ENCODE results near the gene CDCA8.

CDCA8 gene

DNA sequence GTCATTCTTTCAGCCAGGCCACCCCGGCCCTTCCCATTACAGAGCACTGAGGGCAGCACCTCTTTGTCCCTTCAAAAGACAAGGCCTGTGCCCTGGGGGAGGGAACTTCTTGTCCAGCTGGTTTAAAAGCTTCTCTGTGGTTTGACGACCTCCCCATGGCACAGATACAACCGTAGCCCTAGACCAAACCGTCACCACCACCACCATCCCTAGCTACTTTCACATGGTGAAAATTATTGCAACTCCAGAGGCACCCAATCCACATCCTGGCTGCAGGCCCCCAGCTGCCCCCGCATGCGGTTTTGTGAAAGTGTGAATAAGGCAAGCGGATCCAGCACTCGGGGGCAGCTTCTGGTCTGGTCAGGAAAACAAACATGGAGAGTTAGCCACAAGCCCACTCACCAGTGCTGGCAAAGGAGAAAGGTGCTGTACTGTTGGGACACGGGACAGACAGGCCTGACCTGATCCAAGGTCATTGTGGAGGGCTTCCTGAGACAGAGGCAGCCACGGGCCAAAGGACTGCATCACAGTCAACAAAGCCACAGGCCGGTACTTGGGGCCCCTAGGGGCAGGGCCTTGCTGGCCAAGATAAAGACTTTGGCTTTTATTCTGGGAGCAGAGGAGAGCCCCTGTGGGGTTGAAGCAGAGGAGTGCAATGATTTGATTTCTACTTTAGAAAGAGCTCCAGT is 31.2 kb downstream of the CDCA8 start:
- Histone ChIP-seq H3K4me1 (ENCODE audit: control insufficient read depth, insufficient read depth, low read length, poor library complexity, severe bottlenecking) (no peaks in the 10 kb centered on the region), H3K4me3 (ENCODE audit: extremely low read depth, insufficient read depth, low read length, poor library complexity, severe bottlenecking) (no peak overlapping the region), H3K9me3 (ENCODE audit: control insufficient read depth, low read length) (no peaks in the 10 kb centered on the region), H3K27ac (ENCODE audit: low read depth, low read length, severe bottlenecking) (no peak overlapping the region), H3K36me3 (ENCODE audit: control insufficient read depth, insufficient read depth, low read length) (no peaks in the 10 kb centered on the region)
- WGBS, 2 experiments (ENCODE audit: insufficient coverage in 2 of 2) = 64 to 68% methylated on average over 7 to 9 of the region's 11 CpGs

DNA sequence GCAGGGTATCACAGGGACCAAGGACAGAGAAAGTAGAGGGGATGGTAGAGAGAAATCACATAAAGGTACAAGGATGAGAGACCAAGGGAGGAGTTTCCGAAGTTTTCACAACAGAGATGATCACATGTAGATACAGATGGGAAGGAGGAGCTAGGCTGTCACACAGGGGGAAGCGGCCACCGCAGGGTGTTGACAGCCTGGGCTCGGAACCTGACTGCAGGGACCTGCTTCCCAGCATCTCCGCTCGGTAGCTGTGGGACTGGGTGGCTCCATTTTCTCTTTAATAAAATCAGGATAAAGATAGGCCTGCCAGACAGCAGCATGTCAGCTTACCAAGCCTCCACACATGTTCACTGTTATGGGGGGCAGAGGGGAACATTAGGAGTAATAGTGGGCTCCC is 32.3 kb downstream of the CDCA8 start:
- H3K36me3 ChIP-seq (ENCODE audit: control insufficient read depth, insufficient read depth, low read length) = no peaks in the 10 kb centered on the region
- H3K4me3 ChIP-seq (ENCODE audit: extremely low read depth, insufficient read depth, low read length, poor library complexity, severe bottlenecking) = no peak overlapping the region
- H3K4me1 ChIP-seq (ENCODE audit: control insufficient read depth, insufficient read depth, low read length, poor library complexity, severe bottlenecking) = no peaks in the 10 kb centered on the region
- no peaks in the 10 kb centered on the region for H3K9me3 ChIP-seq (ENCODE audit: control insufficient read depth, low read length)
- no peak overlapping the region for H3K27ac ChIP-seq (ENCODE audit: low read depth, low read length, severe bottlenecking)
- 85 to 95% methylated on average over 3 to 4 of the region's 6 CpGs for WGBS, 2 experiments (ENCODE audit: insufficient coverage in 2 of 2)

DNA sequence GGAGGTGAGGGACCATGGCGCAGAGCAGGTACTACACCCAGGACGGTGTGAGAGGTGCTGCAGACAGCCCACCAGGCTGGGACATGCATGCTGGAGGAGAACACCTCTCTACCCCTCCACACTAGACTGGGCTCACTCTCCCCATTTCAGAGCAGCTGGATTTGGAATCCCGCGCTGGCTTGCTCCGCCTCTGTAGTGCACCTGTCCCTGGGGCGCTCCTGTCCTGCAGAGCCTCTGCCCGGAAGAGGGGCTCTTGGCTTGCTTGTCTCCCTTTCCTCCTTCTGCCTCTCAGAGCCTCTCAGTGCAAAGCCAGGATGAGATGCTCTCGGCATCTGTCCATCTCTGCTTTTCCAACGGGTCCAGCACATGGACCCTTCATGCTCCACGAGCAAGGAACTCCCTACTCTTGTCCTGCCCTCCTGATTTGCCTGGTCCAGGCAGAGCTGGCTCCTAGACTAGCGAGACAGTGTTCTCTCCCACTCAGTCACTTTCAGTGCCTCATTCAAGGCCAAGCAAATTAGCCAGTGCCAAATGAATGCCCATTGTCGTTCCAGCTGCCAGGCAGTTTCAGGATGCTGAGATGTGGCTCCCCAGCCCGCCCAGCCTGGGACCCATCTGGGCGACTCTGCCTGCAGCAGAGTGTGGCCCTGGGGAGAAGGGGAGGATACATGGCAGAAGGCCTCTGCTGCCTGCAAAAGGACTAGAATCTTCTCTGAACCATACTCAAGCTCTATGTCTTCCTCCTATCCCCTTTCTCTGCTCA is 33.7 kb downstream of the CDCA8 start:
- no peaks in the 10 kb centered on the region for H3K9me3 ChIP-seq (ENCODE audit: control insufficient read depth, low read length)
- 84 to 86% methylated on average over 12 to 13 of the region's 14 CpGs for WGBS, 2 experiments (ENCODE audit: insufficient coverage in 2 of 2)
- no peak overlapping the region for H3K4me3 ChIP-seq (ENCODE audit: extremely low read depth, insufficient read depth, low read length, poor library complexity, severe bottlenecking)
- H3K36me3 ChIP-seq (ENCODE audit: control insufficient read depth, insufficient read depth, low read length) = no peaks in the 10 kb centered on the region
- H3K4me1 ChIP-seq (ENCODE audit: control insufficient read depth, insufficient read depth, low read length, poor library complexity, severe bottlenecking) = no peaks in the 10 kb centered on the region
- no peak overlapping the region for H3K27ac ChIP-seq (ENCODE audit: low read depth, low read length, severe bottlenecking)

DNA sequence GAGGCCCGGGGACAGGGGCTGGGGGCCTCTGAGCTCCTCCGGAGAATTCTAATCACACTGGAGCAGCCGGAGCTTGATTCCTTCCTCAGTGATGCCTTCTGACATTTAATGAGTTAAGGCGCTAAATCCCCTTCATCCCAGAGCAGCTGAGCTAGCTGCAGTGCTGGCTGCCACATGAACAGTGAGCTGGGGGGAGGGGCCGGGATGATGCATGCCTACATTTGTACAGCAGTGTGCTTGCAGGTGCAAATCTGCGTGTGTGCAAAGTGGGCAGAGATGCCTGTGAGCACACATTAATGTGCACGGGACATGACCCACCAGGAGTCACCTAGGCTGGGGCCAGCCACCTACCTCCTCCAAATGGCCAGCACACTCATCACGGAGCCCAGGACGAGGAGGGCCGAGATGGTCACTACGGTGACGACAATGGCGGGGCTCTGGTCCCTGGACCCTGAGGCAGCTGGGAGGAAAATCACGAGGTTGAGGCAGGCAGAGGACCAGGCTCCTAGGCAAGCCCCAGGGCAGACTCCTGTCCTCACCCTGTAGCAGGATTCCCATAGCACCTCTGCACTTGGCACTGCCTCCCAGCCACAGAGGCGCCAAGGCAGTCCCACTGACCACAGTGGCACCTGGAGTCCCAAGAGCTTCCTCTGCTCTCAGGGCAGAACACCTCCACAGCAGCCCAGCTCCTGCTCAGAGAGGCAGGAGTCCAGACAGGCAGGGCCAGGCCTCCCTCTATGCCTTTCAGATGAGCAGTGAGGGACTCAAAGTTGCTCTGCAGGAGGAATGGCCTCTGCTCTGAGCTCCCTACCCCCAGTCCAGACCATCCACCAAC is 34.7 kb downstream of the CDCA8 start:
- no peaks in the 10 kb centered on the region for H3K9me3 ChIP-seq (ENCODE audit: control insufficient read depth, low read length)
- H3K27ac ChIP-seq (ENCODE audit: low read depth, low read length, severe bottlenecking) = no peak overlapping the region
- no peak overlapping the region for H3K4me3 ChIP-seq (ENCODE audit: extremely low read depth, insufficient read depth, low read length, poor library complexity, severe bottlenecking)
- H3K36me3 ChIP-seq (ENCODE audit: control insufficient read depth, insufficient read depth, low read length) = no peaks in the 10 kb centered on the region
- no peaks in the 10 kb centered on the region for H3K4me1 ChIP-seq (ENCODE audit: control insufficient read depth, insufficient read depth, low read length, poor library complexity, severe bottlenecking)
- WGBS, 2 experiments (ENCODE audit: insufficient coverage in 2 of 2) = 81 to 88% methylated on average over 12 to 14 of the region's 15 CpGs

DNA sequence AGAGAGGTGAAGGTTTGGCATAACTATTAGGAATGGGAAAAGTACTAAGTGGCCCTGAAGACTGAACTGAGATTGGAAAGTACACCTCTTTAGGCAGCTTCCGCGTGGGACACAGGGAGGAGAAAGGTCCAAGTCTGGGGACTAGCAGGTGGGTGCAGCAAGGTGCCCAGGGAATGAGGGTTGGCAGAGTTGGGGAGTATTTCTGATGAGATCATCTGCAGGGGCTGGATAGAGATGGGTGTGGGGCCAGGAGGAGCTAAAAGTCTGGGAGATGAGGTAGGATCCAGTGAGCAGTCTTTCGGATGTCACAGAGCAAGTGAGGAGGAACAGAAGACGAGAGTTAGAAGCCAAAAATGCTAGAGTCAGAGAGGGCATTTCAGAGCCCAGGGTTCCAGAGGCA is 36.1 kb downstream of the CDCA8 start:
- H3K4me3 ChIP-seq (ENCODE audit: extremely low read depth, insufficient read depth, low read length, poor library complexity, severe bottlenecking) = no peak overlapping the region
- H3K4me1 ChIP-seq (ENCODE audit: control insufficient read depth, insufficient read depth, low read length, poor library complexity, severe bottlenecking) = no peaks in the 10 kb centered on the region
- H3K9me3 ChIP-seq (ENCODE audit: control insufficient read depth, low read length) = no peaks in the 10 kb centered on the region
- WGBS, 2 experiments (ENCODE audit: insufficient coverage in 2 of 2) = 86 to 88% methylated on average over 4 of the region's 4 CpGs
- no peak overlapping the region for H3K27ac ChIP-seq (ENCODE audit: low read depth, low read length, severe bottlenecking)
- H3K36me3 ChIP-seq (ENCODE audit: control insufficient read depth, insufficient read depth, low read length) = no peaks in the 10 kb centered on the region

DNA sequence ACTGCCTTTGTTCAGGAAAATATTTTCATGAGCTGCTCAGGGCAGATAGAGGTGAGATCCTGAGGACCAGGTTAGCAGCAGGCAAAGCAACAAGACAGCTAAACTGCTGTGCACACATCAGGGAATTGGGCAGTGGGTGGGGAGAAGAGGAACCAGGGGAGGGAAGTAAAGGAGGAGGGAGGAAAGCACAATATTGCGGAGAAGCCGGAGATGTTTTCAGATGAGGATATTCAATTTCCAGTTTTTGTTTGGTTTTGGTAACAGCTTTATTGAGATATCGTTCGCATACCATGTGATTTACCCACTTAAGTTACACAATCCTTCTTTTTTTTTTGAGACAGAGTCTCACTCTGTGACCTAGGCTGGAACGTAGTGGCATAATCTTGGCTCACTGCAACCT is 38.1 kb downstream of the CDCA8 start:
- Histone ChIP-seq H3K4me1 (ENCODE audit: control insufficient read depth, insufficient read depth, low read length, poor library complexity, severe bottlenecking) (no peaks in the 10 kb centered on the region), H3K4me3 (ENCODE audit: extremely low read depth, insufficient read depth, low read length, poor library complexity, severe bottlenecking) (no peak overlapping the region), H3K9me3 (ENCODE audit: control insufficient read depth, low read length) (no peaks in the 10 kb centered on the region), H3K27ac (ENCODE audit: low read depth, low read length, severe bottlenecking) (no peak overlapping the region), H3K36me3 (ENCODE audit: control insufficient read depth, insufficient read depth, low read length) (no peaks in the 10 kb centered on the region)
- WGBS, 2 experiments (ENCODE audit: insufficient coverage in 2 of 2) = 95 to 97% methylated on average over 3 to 5 of the region's 5 CpGs

DNA sequence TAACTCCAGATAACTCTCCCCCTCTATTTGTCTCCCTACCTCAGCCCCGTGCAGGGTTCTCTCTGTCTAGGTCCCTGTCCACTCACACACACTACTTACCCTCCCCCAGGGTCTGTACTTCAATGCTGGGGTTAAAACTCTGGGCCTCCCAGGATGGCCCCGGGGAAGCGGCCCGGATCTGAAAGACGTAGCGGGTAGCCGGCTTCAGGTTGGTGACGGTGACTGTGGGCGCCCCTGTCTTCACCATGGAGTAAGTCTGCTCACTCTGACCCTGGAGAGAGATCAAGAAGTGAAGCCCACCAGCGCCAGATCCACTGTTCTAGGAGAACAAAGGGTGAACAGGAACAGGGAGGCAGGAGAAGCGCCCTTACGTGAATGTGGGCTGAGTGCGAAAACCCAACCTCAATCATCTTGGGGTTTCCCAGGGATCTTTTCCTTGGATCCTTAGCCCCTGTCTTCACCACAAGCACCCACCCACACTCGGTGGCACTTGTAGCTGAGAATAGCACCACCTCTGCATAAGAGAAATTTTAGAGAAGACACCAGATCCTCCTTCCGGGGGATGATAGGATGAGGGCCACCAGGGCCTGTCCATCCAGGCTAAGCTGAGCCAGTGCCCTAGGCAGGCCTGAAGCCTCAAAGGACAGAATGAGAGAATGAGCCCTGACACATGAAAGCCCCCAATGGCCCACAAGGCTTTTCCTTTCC is 39.1 kb downstream of the CDCA8 start:
- no peaks in the 10 kb centered on the region for H3K4me1 ChIP-seq (ENCODE audit: control insufficient read depth, insufficient read depth, low read length, poor library complexity, severe bottlenecking)
- no peaks in the 10 kb centered on the region for H3K36me3 ChIP-seq (ENCODE audit: control insufficient read depth, insufficient read depth, low read length)
- H3K27ac ChIP-seq (ENCODE audit: low read depth, low read length, severe bottlenecking) = no peak overlapping the region
- 90 to 94% methylated on average over 13 to 15 of the region's 15 CpGs for WGBS, 2 experiments (ENCODE audit: insufficient coverage in 2 of 2)
- H3K4me3 ChIP-seq (ENCODE audit: extremely low read depth, insufficient read depth, low read length, poor library complexity, severe bottlenecking) = no peak overlapping the region
- H3K9me3 ChIP-seq (ENCODE audit: control insufficient read depth, low read length) = no peaks in the 10 kb centered on the region

DNA sequence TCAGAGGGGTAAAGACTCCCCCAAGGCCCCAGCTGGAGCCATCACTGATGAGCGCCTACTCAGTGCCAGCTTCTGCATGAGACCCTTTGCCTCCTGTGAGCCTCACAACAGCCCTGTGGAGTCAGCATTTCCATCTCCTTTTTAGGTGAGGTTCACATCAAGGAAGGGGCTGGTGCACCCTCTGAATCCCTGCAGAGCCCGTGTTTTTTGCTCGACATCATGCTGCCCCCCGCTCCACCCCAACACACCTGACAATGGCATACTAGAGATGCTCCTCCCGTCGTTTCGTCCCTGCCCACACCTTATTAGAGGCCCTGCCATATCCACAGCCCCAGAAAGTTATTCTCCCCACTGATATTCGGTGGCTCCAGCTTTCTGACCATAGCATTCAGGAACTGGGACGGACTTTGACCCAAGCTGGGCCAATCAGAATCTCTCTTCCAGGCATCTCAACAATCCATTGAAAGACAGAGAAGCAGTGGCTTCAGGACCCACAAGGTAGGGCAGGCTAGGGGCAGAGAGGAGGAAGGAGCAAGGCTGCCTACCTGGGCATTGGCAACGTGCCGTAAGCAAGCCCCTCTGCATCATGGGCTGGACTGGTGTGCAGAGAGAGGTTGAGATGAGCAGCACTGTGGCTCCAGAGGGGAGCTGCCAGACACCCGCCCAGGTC is 39.9 kb downstream of the CDCA8 start:
- Histone ChIP-seq H3K9me3 (ENCODE audit: control insufficient read depth, low read length) (no peaks in the 10 kb centered on the region), H3K36me3 (ENCODE audit: control insufficient read depth, insufficient read depth, low read length) (no peaks in the 10 kb centered on the region), H3K27ac (ENCODE audit: low read depth, low read length, severe bottlenecking) (no peak overlapping the region), H3K4me1 (ENCODE audit: control insufficient read depth, insufficient read depth, low read length, poor library complexity, severe bottlenecking) (no peaks in the 10 kb centered on the region), H3K4me3 (ENCODE audit: extremely low read depth, insufficient read depth, low read length, poor library complexity, severe bottlenecking) (no peak overlapping the region)
- WGBS, 2 experiments (ENCODE audit: insufficient coverage in 2 of 2) = 73 to 81% methylated on average over 9 to 11 of the region's 12 CpGs

DNA sequence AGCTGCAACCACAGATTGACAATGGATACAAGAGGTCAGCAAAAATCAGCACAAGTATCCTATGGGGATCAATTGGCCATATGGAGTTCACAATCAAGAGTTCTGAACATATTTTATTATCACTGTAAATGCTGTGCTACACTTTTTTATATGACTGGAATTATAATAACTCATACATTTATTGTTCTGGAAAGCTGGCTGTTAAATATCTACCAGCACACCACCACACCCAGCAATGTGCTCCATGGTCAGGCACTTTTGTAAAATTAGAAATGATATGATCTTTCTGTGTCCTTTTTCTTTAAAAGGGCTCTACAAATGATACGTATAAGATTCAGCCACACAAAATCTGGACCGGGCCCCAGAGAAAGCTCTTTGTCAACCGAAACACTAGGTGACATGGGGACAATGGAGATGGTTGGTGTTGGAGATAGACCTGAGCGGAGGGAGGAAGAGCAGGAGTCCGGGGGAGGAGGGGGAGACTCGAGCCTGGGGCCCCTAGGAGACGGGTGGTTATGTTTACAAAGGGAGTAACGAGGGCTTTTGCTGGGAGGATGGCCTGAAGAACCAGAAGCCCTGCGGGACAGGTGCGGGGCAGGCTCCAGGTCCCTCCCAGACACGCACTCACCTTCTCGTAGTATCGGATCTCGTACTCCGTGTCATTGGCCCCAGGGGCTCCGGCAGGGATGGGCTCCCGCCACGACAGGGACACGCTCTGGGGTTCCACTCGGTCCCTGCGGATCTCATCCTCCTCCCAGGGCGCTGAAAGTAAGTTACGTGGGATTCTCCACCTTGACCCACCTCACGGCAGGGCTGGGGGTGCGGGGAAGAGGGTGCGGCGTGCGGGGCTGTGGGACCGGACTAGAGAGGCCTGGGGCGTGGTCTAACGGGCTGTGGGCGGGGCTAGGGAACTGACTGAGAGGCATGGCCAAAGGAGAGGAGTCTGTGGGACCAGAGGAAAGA is 42.6 kb downstream of the CDCA8 start:
- no peaks in the 10 kb centered on the region for H3K36me3 ChIP-seq (ENCODE audit: control insufficient read depth, insufficient read depth, low read length)
- no peaks in the 10 kb centered on the region for H3K9me3 ChIP-seq (ENCODE audit: control insufficient read depth, low read length)
- H3K27ac ChIP-seq (ENCODE audit: low read depth, low read length, severe bottlenecking) = no peak overlapping the region
- H3K4me1 ChIP-seq (ENCODE audit: control insufficient read depth, insufficient read depth, low read length, poor library complexity, severe bottlenecking) = no peaks in the 10 kb centered on the region
- H3K4me3 ChIP-seq (ENCODE audit: extremely low read depth, insufficient read depth, low read length, poor library complexity, severe bottlenecking) = no peak overlapping the region
- 10 to 11% methylated on average over 22 to 24 of the region's 32 CpGs for WGBS, 2 experiments (ENCODE audit: insufficient coverage in 2 of 2)

All from mesodermal cell (in vitro differentiated cells).